ENCODE results near the gene TFE3.
"Not testable (repeated sequence)": the region's sequence is repeated elsewhere in the genome, so short reads cannot be mapped to it uniquely, and the experiment has no call there.

The TFE3 gene

DNA sequence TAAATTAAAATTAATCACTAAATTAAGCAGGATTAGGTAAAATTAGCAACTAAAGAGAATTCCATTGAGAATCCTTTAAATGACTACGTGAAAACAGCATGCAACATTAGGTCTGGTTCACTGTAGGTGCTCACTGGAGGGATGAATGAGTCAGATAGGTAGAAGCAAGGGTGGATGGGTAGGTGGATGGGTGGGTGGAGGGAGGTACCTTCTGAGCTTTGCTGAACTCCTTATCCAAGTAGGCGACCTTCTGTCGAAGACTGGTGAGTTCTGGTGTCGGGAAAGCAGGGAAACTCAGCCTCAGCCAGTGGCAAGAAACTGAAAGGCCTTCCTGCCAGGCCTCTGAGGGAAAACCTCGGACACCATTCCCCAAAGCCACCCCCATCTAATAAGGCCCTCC, 44.1 kb downstream of the TFE3 start:
- no peak for DNase-seq

DNA sequence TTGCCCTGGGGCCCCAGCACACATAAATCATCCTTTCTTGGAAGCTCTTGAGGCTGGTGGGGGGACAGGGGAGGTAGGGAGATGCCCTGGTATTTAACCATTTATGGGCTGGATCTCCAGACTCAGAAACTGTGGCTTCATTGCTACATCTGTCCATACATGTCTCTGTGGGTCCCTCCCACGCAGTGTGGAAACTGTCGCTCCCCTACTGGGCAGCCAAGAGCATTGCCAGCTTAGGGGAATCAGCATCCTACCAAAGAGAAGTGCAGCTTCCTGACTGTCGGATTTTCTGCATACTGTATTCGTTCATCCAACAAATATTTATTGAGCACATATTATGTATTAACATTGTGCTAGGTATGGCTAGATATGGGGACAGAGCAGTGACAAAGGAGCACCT, 44.8 kb downstream of the TFE3 start:
- DNase-seq: no peak

DNA sequence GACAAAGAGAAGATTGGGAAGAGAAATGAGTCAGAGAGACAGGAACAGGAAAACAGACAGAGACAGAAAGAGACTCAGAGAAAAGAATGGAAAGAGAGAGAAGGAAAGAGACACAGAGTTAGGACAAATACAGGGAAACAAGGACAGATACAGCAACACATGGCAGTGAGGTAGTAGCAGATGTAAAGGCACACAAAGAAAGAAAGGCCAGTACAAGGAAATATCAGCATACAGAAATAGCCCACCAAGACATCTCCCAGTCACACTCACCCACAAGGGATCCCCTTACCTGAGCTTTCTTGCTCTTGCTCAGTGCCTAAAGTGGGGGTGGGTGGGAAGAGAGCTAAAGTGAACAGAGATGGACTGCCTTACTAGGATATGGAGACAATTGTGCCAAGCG, 45.3 kb downstream of the TFE3 start:
- no peak for DNase-seq

DNA sequence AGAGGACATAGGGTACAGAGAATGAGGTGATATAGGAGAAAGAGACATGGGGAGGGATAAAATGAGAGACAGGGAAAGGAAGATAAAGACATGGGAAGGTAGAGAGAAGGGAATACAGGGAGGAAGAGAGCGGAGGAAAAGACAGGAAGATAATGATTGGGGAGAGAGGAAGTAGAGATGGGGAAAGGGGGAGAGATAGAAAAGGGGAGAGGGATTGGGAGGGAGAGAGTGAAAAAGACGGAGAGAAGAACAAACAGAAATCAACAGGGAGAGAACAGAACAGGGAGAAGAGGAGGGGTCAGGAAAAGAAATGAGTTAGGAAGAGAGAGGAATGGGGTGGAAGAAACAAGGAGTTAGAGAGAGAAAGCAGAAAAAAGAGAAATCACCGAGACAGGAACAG, 45.7 kb downstream of the TFE3 start:
- DNase-seq: no peak

DNA sequence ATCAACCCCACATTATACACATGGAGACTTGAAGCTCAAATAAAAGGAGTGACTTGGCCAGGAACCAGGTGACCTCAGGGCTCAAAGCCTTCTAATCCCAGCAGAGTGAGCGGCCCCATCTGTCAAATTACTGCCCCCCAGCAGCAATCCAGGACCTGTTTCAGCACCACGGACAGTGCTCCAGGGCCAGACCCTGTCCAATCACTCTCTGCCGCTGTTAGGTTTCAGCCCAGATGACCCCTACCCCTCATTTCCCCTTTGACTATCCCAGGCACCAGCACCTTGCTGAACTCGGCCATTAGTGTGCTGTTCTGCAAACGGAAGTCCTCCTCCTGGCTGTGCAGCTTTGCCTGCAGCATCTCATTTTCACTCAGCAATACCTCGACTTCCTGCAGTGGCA, 46.2 kb downstream of the TFE3 start:
- no peak for DNase-seq

DNA sequence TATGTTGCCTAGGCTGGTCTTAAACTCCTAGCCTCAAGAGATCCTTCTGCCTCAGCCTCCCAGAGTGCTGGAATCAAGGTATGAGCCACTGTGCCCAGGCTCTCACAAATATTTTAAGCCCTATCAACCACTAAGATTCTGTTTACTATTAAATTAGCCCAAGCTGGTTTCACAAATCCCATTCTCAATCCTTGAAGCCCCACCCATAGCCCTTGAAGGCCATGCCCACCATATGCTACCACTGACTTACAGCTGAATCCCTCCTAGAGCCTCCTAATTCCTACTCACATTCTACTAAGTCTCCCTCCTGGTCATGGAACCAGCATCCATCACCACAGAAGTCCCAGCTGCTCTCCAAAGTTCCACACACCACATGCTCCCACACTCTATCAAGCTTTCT, 50.8 kb downstream of the TFE3 start:
- DNase-seq: no peak

DNA sequence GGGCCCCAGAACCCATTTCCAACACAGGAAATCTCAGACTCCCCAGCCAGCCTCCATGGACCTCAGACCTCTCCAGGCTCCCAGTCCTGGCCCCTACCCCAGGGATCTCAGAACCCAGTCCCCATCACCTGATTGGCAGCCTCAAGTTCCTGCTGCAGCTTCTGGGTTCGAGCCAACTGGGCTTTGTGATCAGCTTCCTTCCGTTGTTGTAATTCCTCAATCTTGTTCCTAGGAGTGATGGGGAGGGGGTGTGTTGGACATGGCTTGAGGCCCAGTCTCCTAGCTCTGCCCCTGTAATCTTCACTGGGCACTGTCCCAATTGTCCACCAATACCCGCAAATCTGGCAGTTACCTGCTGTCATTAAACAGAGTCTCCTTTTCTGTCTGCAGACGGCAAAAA, 53.7 kb downstream of the TFE3 start:
- DNase-seq: no peak

DNA sequence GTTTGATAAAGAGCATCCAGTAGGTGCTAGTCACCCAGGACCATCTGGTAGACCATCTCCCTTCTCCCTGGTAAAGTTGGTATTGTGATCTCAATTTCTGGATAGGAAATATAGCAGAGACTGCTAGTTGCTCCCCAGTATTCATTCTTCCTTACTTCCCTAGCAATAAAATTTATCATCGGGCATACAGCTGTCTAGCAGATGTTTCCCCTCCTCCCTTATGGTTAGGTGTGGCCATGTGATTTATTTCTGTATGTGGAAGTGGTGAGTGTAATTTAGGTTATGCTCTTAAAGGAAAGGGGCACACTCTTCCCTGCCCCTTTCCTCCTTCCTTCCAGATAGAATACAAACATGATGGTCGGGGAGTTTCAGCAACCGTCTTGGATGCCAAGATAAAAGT, 59.3 kb downstream of the TFE3 start:
- DNase-seq: no peak

DNA sequence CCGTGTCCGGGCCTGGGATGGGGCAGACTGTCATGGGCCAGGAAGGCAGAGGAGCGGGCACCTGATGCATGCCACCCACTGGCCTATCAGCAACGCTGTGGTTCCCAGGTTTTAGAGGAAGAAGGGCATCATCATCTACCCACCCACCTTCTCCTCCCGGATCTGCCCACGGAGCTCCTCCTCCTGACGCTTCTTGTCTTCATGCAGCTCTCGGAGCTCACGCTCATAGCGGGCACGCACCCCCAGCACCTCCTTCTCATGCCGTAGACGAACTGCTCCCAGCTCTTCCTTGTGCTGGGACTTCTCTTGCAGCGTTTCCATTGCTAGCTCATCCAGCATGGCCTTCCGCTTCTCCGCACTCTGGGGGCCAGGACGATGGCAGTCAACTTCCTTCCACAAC, 60.1 kb downstream of the TFE3 start:
- no peak for DNase-seq

DNA sequence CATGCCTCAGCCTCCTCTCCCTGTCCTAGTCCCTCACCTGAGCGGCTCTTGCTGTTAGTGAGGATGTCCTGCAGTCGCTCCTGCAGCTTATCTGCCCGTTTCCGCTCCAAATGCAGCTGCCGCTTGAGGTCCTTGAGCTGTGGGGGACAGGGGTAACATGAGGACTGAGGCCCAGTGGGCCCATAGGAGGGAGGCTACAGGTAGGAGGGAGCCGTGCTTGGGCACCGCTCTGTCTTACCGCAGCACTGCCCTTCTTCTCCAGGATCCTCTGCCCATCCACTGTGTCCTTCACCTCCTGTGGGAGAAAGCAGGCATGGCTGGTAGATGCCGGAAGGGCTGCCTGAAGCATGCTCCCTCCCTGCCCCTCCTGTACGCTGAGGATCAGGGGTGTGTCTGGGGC, 62.0 kb downstream of the TFE3 start:
- no peak for DNase-seq

DNA sequence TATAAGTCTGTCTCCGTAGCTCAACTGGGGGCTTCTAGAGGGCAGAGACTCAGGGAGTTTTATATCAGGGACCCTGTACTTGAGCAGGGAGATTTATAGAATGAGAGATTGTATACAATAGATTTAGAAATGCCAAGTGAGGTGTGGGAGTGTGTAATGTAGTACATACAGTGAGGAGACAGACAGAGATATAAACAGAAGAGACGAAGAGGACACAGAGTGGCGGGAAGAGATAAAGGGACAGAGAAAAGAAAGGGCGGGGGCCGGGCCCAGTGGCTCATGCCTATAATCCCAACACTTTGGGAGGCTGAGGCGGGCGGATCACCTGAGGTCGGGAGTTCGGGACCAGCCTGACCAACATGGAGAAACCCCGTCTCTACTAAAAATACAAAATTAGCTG, 62.8 kb downstream of the TFE3 start:
- DNase-seq: not testable (repeated sequence)
